ENCODE measurements around the gene KLRF1.

KLRF1 gene

DNA sequence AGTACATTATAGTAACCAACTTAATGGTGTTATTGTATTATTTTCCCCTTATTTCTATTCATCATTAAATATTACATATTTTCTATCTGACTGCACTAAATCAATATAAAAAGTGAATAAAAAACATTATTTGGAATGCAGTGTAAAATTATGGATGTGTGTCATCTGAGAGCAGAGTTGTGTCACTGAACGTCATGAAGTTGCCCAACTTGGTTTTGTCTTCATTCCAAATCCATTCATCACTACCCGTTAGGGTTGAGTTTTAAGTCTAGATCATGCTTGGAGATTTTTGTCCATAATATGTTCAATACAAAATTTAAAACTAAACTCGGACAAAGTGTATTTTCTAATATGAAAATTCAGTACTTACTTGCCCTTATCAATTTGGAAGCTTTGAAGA, 16.1 kb downstream of the KLRF1 start:
- no peak overlapping the region for H2AFZ ChIP-seq (ENCODE audit: low read depth, low read length)
- H4K20me1 ChIP-seq (ENCODE audit: insufficient read depth, low read length) = no peaks in the 10 kb centered on the region
- no peaks in the 10 kb centered on the region for H3K79me2 ChIP-seq (ENCODE audit: low read length)
- no peaks in the 10 kb centered on the region for H3K27me3 ChIP-seq (ENCODE audit: low read depth, low read length)
- no peak for TF ChIP-seq EZH2phosphoT487 (IDR thresholded peaks at IDR 0.05; ENCODE audit: low read depth)
- TF ChIP-seq, protein P1, sequence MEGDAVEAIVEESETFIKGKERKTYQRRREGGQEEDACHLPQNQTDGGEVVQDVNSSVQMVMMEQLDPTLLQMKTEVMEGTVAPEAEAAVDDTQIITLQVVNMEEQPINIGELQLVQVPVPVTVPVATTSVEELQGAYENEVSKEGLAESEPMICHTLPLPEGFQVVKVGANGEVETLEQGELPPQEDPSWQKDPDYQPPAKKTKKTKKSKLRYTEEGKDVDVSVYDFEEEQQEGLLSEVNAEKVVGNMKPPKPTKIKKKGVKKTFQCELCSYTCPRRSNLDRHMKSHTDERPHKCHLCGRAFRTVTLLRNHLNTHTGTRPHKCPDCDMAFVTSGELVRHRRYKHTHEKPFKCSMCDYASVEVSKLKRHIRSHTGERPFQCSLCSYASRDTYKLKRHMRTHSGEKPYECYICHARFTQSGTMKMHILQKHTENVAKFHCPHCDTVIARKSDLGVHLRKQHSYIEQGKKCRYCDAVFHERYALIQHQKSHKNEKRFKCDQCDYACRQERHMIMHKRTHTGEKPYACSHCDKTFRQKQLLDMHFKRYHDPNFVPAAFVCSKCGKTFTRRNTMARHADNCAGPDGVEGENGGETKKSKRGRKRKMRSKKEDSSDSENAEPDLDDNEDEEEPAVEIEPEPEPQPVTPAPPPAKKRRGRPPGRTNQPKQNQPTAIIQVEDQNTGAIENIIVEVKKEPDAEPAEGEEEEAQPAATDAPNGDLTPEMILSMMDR (IDR thresholded peaks at IDR 0.05; ENCODE audit: low read depth, low read length) = no peak
- no peak overlapping the region for H3K9ac ChIP-seq (ENCODE audit: low read length)
- no peak overlapping the region for H3K4me2 ChIP-seq (ENCODE audit: low read length)
- no peak overlapping the region for H3K27ac ChIP-seq (ENCODE audit: low read length)
- no peaks in the 10 kb centered on the region for H3K4me1 ChIP-seq (ENCODE audit: low read length)
- H3K36me3 ChIP-seq (replicated peaks; ENCODE audit: low read depth, low read length) = no peaks in the 10 kb centered on the region
- no peak overlapping the region for H3K4me3 ChIP-seq (ENCODE audit: low read length)
- no peaks in the 10 kb centered on the region for H3K9me3 ChIP-seq (ENCODE audit: insufficient read depth, low read length)

DNA sequence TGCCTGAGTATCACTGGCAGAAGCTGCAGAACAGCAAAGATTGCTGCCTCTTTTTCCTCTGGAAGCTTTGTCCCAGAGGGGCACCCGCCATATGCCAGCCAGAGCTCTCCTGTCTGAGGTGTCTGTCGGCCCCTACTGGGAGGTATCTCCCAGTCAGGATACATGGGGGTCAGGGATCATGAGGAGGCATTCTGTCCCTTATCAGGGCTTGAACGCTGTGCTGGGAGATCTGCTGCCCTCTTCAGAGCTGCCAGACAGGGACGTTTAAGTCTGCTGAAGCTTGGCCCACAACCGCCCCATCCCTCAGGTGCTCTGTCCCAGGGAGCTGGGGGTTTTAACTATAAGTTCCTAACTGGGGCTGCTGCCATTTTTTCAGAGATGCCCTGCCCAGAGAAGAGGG, 21.6 kb downstream of the KLRF1 start:
- Histone ChIP-seq H3K4me3 (ENCODE audit: low read length) (no peak overlapping the region), H3K9me3 (ENCODE audit: insufficient read depth, low read length) (no peaks in the 10 kb centered on the region), H4K20me1 (ENCODE audit: insufficient read depth, low read length) (no peaks in the 10 kb centered on the region), H3K4me2 (ENCODE audit: low read length) (no peak overlapping the region), H3K9ac (ENCODE audit: low read length) (no peak overlapping the region), H3K27ac (ENCODE audit: low read length) (no peak overlapping the region), H3K36me3 (replicated peaks; ENCODE audit: low read depth, low read length) (no peaks in the 10 kb centered on the region), H3K79me2 (ENCODE audit: low read length) (no peaks in the 10 kb centered on the region), H3K4me1 (ENCODE audit: low read length) (no peaks in the 10 kb centered on the region), H2AFZ (ENCODE audit: low read depth, low read length) (no peak overlapping the region), H3K27me3 (ENCODE audit: low read depth, low read length) (no peaks in the 10 kb centered on the region)
- TF ChIP-seq, protein P1 (IDR thresholded peaks at IDR 0.05; ENCODE audit: low read depth, low read length) = no peak
- TF ChIP-seq EZH2phosphoT487 (IDR thresholded peaks at IDR 0.05; ENCODE audit: low read depth) = no peak

DNA sequence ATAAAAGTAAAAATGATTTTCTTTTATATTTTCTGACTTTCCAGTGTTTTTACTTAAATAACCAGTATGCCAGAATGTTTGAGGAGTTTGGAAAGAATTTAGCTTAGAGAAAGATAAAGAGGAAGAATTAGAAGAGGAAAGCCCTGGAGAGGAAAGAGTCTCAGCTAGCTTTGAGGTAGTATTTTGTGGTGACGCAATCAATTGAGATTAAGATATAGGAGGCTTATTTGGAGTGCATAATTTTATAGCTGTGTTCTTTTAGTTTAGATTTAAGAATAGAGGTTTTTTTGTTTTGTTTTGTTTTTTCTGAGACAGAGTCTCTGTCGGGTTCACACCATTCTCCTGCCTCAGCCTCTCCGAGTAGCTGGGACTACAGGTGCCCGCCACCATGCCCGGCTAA, 23.8 kb downstream of the KLRF1 start:
- Histone ChIP-seq H3K27ac (ENCODE audit: low read length) (no peak overlapping the region), H4K20me1 (ENCODE audit: insufficient read depth, low read length) (no peaks in the 10 kb centered on the region), H2AFZ (ENCODE audit: low read depth, low read length) (no peak overlapping the region), H3K9ac (ENCODE audit: low read length) (no peak overlapping the region), H3K27me3 (ENCODE audit: low read depth, low read length) (no peaks in the 10 kb centered on the region), H3K9me3 (ENCODE audit: insufficient read depth, low read length) (no peaks in the 10 kb centered on the region), H3K4me1 (ENCODE audit: low read length) (no peaks in the 10 kb centered on the region), H3K79me2 (ENCODE audit: low read length) (no peaks in the 10 kb centered on the region), H3K4me3 (ENCODE audit: low read length) (no peak overlapping the region), H3K4me2 (ENCODE audit: low read length) (no peak overlapping the region), H3K36me3 (replicated peaks; ENCODE audit: low read depth, low read length) (no peaks in the 10 kb centered on the region)
- TF ChIP-seq, protein P1 (IDR thresholded peaks at IDR 0.05; ENCODE audit: low read depth, low read length) = no peak
- TF ChIP-seq EZH2phosphoT487 (IDR thresholded peaks at IDR 0.05; ENCODE audit: low read depth) = no peak

DNA sequence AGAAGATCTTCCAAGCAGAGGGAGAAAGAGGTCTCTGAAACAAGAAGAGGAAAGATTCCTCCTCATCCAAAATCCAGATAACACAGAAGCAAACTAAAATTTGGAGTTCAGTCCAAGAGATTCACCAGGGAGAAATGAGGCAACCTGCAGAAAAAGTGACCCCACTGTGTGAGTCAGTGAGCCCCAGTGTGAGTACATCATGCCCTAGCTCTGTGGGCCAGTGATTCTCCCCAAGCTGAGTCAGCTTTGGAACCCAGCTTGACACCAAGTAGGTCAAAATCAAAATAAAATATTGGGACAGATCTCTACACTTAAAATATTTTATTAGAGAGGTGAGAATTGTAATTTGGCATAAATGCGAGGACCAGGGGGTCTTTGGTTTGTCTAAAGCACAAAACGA, 24.6 kb downstream of the KLRF1 start:
- Histone ChIP-seq H3K4me1 (ENCODE audit: low read length) (no peaks in the 10 kb centered on the region), H3K4me2 (ENCODE audit: low read length) (no peak overlapping the region), H3K4me3 (ENCODE audit: low read length) (no peak overlapping the region), H2AFZ (ENCODE audit: low read depth, low read length) (no peak overlapping the region), H3K27ac (ENCODE audit: low read length) (no peak overlapping the region), H3K27me3 (ENCODE audit: low read depth, low read length) (no peaks in the 10 kb centered on the region), H4K20me1 (ENCODE audit: insufficient read depth, low read length) (no peaks in the 10 kb centered on the region), H3K79me2 (ENCODE audit: low read length) (no peaks in the 10 kb centered on the region), H3K9ac (ENCODE audit: low read length) (no peak overlapping the region), H3K36me3 (replicated peaks; ENCODE audit: low read depth, low read length) (no peaks in the 10 kb centered on the region), H3K9me3 (ENCODE audit: insufficient read depth, low read length) (no peaks in the 10 kb centered on the region)
- TF ChIP-seq EZH2phosphoT487 (IDR thresholded peaks at IDR 0.05; ENCODE audit: low read depth) = no peak
- TF ChIP-seq, protein P1 (IDR thresholded peaks at IDR 0.05; ENCODE audit: low read depth, low read length) = no peak
